Activated gamma-delta T cell treated with Interleukin-2 at 50 U/mL for 16 hours (primary cell): ENCODE results near the gene CD6.

Experiments used
- DNase-seq: peaks from one replicate; pipeline ENCODE4 v3.0.0-alpha.2; 2020

The CD6 gene

GRCh38 chr11:61011950-61012736, 40.7 kb downstream of the CD6 start:
- no peak for DNase-seq

- no peak for DNase-seq
These were observed 41.3 kb downstream of the CD6 start for GRCh38 chr11:61012737-61013215.

GRCh38 chr11:61018059-61018458, 46.6 kb downstream of the CD6 start:
- no peak for DNase-seq

- no peak for DNase-seq
These were observed 47.8 kb downstream of the CD6 start for GRCh38 chr11:61019037-61019831.

- no peak for DNase-seq
These were observed 48.4 kb downstream of the CD6 start for GRCh38 chr11:61019832-61020405.

- DNase-seq, result no peak
These were observed 49.2 kb downstream of the CD6 start for GRCh38 chr11:61020551-61021235.

- peak; percentile 81 for DNase-seq
These were observed 50.3 kb downstream of the CD6 start for GRCh38 chr11:61021661-61022212.

GRCh38 chr11:61022311-61023085, 51.0 kb downstream of the CD6 start:
- DNase-seq, result no peak

- peak; percentile 56 for DNase-seq
These were observed 51.8 kb downstream of the CD6 start for GRCh38 chr11:61023086-61023965.

- no peak for DNase-seq
These were observed 52.5 kb downstream of the CD6 start for GRCh38 chr11:61023966-61024295.

GRCh38 chr11:61024938-61025820, 53.7 kb downstream of the CD6 start:
- no peak for DNase-seq

- no peak for DNase-seq
These were observed 54.3 kb downstream of the CD6 start for GRCh38 chr11:61025821-61026120.

- DNase-seq, result peak; percentile 44
These were observed 54.9 kb downstream of the CD6 start for GRCh38 chr11:61026121-61027031.

- peak; percentile 45 for DNase-seq
These were observed 55.8 kb downstream of the CD6 start for GRCh38 chr11:61027141-61027840.

- DNase-seq, result peak; percentile 66
These were observed 56.8 kb downstream of the CD6 start for GRCh38 chr11:61028135-61028729.

GRCh38 chr11:61032824-61033223, 61.3 kb downstream of the CD6 start:
- DNase-seq, result no peak

GRCh38 chr11:61033417-61033816, 61.9 kb downstream of the CD6 start:
- DNase-seq, result no peak

GRCh38 chr11:61034111-61034510, 62.6 kb downstream of the CD6 start:
- no peak for DNase-seq
